ENCODE results near the gene PLCH1.
"Not testable (repeated sequence)": the region's sequence is repeated elsewhere in the genome, so short reads cannot be mapped to it uniquely, and the experiment has no call there.

Gene PLCH1

DNA sequence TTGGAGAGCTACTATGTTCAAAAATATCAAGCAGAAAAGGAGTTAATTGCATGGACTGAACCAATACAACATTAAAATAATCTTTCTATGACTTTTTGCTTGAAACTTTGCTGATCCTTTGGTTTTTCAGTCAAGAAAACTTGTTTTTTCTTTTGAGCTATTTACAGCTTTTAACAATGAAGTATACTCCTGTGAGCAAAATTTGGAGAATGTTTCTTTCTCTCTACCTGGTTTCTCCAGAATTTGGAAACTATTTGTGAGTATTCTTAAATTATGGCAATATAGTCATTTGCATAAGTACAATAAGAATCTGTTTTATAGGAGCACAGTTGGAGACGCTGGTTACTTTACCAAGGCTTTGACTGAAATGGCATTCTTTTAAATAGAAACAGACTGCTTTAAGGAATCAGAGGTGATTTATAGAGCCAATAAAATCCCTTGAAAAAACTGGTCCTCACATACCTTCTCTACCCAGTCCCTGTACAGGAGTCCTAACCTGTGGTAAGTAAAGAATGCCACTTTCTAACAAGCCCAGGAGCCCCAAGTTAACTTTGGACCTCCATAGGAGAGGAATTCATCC lies 127.4 kb downstream of the PLCH1 start:
- TF ChIP-seq, protein P1, sequence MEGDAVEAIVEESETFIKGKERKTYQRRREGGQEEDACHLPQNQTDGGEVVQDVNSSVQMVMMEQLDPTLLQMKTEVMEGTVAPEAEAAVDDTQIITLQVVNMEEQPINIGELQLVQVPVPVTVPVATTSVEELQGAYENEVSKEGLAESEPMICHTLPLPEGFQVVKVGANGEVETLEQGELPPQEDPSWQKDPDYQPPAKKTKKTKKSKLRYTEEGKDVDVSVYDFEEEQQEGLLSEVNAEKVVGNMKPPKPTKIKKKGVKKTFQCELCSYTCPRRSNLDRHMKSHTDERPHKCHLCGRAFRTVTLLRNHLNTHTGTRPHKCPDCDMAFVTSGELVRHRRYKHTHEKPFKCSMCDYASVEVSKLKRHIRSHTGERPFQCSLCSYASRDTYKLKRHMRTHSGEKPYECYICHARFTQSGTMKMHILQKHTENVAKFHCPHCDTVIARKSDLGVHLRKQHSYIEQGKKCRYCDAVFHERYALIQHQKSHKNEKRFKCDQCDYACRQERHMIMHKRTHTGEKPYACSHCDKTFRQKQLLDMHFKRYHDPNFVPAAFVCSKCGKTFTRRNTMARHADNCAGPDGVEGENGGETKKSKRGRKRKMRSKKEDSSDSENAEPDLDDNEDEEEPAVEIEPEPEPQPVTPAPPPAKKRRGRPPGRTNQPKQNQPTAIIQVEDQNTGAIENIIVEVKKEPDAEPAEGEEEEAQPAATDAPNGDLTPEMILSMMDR (IDR thresholded peaks at IDR 0.05; ENCODE audit: control insufficient read depth, extremely low read depth, insufficient read depth): no peak
- no peak overlapping the region for H3K4me3 ChIP-seq (ENCODE audit: low read depth, low read length)
- no peak for DNase-seq (ENCODE audit: low read depth)

DNA sequence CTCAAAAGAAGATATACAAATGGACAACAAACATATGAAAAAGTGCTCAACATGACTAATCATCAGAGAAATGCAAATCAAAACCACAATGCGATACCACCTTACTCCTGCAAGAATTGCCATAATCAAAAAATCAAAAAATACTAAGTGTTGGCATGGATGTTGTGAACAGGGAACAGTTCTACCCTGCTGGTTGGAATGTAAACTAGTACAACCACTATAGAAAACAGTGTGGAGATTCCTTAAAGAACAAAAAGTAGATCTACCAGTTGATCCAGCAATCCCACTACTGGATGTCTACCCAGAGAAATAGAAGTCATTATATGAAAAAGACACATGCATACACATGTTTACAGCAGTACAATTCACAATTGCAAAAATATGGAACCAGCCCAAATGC lies 129.7 kb downstream of the PLCH1 start:
- not testable (repeated sequence) for DNase-seq (ENCODE audit: low read depth); H3K4me3 ChIP-seq (ENCODE audit: low read depth, low read length)

DNA sequence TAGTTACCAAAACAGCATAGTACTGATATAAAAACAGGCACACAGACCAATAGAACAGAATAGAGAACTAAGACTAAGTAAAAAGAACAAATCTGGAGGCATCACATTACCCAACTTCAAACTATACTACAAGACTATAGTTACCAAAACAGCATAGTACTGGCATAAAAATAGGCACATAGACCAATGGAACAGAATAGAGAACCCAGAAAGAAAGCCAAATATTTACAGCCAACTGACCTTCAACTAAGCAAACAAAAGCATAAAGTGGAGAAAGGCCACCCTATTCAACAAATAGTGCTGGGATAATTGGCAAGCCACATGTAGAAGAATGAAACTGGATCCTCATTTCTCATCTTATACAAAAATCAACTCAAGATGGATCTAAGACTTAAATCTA lies 130.5 kb downstream of the PLCH1 start:
- not testable (repeated sequence) for H3K4me3 ChIP-seq (ENCODE audit: low read depth, low read length); DNase-seq (ENCODE audit: low read depth)

DNA sequence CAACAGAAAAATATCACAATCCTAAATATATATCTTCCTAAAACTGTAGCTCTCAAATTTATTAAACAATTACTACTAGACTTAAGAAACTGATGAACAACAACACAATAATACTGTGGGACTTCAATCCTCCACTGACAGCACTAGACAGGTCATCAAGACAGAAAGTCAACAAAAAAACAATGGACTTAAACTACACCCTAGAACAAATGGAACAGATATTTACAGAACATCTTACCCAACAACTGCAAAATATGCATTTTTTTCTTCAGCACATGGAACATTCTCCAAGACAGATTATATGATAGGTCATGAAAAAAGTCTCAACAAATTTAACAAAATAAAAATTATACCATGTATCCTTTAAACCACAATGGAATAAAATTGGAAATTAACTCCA lies 133.4 kb downstream of the PLCH1 start:
- TF ChIP-seq, protein P1 (IDR thresholded peaks at IDR 0.05; ENCODE audit: control insufficient read depth, extremely low read depth, insufficient read depth): no peak
- H3K4me3 ChIP-seq (ENCODE audit: low read depth, low read length): no peak overlapping the region
- no peak for DNase-seq (ENCODE audit: low read depth)

DNA sequence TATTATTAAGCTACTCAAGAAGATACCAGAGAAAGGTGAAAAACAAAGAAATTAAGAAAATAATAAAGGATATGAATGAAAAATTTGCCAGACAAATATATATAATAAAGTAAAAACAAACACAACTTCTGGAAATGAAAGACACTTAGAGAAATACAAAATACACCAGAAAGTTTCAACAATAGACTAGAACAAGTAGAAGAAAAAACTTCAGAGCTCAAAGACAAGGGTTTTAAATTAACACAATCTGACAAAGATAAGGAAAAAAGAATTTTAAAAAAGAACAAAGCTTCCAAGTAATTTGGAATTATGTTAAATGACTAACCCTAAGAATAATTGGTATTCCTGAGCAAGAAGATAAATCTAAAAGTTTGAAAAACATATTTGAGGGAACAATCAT lies 135.3 kb downstream of the PLCH1 start:
- no peak overlapping the region for H3K4me3 ChIP-seq (ENCODE audit: low read depth, low read length)
- no peak for DNase-seq (ENCODE audit: low read depth)
- TF ChIP-seq, protein P1 (IDR thresholded peaks at IDR 0.05; ENCODE audit: control insufficient read depth, extremely low read depth, insufficient read depth): no peak

DNA sequence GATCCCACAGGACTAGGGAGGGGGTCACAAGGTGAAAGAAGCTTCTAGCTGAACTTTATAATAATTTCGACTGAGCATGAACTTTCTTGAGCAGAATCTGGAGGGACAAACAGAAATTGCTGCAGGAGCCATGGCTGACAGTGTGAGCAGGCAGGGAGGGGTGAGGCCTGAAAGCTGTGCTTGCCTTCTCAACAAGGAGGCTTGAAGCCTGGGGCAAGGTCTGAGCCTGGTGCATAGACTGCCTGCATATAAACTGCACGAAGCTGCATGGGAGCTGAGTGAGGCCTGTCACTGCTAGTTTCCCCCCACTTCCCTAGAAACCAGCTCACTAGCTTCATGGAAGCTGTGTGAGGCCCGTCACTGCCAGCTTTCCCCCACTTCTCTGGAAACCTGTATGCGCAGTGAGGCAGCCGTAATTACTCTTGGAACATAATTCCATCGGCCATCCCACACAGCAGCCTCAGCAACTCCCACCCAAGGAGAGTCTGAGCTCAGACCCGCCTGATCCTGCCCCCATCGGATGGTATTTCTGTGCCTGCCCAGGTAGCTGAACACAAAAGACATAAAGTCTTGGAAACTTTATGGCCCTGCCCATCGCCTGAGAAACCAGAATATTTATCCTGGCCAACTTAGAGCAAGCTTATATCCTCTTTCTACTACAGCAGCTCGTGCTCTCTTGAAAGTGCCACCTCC lies 136.5 kb downstream of the PLCH1 start:
- DNase-seq (ENCODE audit: low read depth): no peak
- TF ChIP-seq, protein P1 (IDR thresholded peaks at IDR 0.05; ENCODE audit: control insufficient read depth, extremely low read depth, insufficient read depth): no peak
- H3K4me3 ChIP-seq (ENCODE audit: low read depth, low read length): no peak overlapping the region

DNA sequence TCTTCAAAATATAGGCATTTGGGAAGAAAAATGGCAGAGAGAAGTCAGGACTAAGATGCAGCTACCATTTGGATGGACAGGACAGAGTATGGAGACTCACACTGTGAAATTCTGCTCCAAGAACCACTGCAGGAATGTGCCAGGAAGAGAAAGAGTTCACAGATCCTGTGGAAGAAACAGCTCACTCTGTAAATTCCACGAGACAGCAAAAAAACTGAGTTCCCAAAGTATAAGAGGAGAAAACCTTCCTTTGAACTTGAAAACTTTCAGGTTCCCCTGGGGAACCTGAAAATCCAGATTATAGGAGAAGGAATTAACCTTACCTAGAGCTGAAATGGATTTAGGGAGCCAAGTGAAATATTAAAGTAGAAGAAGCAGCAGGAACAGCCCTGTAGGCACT lies 137.1 kb downstream of the PLCH1 start:
- no peak for DNase-seq (ENCODE audit: low read depth)
- TF ChIP-seq, protein P1 (IDR thresholded peaks at IDR 0.05; ENCODE audit: control insufficient read depth, extremely low read depth, insufficient read depth): no peak
- H3K4me3 ChIP-seq (ENCODE audit: low read depth, low read length): no peak overlapping the region

DNA sequence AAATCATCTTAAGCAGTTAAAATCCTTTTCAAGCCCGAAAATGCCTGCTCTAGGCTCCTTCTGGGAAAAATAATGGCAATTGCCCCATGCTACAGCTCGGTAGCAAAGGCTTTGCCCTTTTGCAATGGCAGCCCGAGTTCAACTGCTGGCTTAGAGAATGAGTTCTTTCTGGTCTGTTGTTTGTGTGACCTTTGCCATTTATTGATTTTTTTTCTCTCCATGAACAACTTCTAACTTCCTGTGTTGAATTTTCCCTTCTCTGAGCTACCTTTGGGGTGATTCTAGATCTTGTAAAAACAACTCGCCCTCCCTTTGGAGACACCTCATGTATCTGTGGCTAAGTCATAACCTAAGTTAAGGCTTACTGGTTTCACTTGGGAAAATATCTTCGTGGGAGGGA lies 139.3 kb downstream of the PLCH1 start:
- TF ChIP-seq, protein P1 (IDR thresholded peaks at IDR 0.05; ENCODE audit: control insufficient read depth, extremely low read depth, insufficient read depth): no peak
- H3K4me3 ChIP-seq (ENCODE audit: low read depth, low read length): no peak overlapping the region
- no peak for DNase-seq (ENCODE audit: low read depth)
